Endodermal cell (in vitro differentiated cells): ENCODE data around the gene PIP5K1C. TPM values are rescaled to one million over a fixed set of nuclear protein-coding genes. Genes with fewer than 3 reads are reported as not detected.

Source experiments
- DNase-seq: peaks from one replicate; pipeline ENCODE4 v3.0.0-alpha.2; 2017
- H3K27ac ChIP-seq: 2 replicates; pipeline ENCODE4 v1.5.1; 2013; ENCODE audit warnings: mild to moderate bottlenecking, low read depth, low read length, moderate library complexity
- H3K27me3 ChIP-seq: 2 replicates; pipeline ENCODE4 v1.6.1; 2013; ENCODE audit warnings: mild to moderate bottlenecking, low read length, moderate library complexity; ENCODE audit not compliant: insufficient read depth, control insufficient read depth, poor library complexity, severe bottlenecking
- H3K36me3 ChIP-seq: 2 replicates; pipeline ENCODE4 v1.7.0; 2013; ENCODE audit warnings: mild to moderate bottlenecking, low read length, moderate library complexity; ENCODE audit not compliant: control insufficient read depth, insufficient read depth
- H3K4me1 ChIP-seq: one replicate; pipeline ENCODE4 v1.7.0; 2013; ENCODE audit warnings: low read length; ENCODE audit not compliant: control insufficient read depth, insufficient read depth
- H3K4me3 ChIP-seq: 2 replicates; pipeline ENCODE4 v1.5.1; 2013; ENCODE audit warnings: mild to moderate bottlenecking, low read length, moderate library complexity
- H3K9ac ChIP-seq: 2 replicates; pipeline ENCODE4 v1.6.1; 2013; ENCODE audit warnings: mild to moderate bottlenecking, low read length, moderate library complexity; ENCODE audit not compliant: poor library complexity, severe bottlenecking; ENCODE audit errors: extremely low read depth
- H3K9me3 ChIP-seq: 2 replicates; pipeline ENCODE4 v1.6.1; 2013; ENCODE audit warnings: mild to moderate bottlenecking, low read length, moderate library complexity; ENCODE audit not compliant: control insufficient read depth
- H3K27ac Mint-ChIP-seq: 2 replicates; pipeline ENCODE4 v1.8.0; 2020; ENCODE audit warnings: mixed read lengths
- H3K27me3 Mint-ChIP-seq: 2 replicates; pipeline ENCODE4 v1.8.0; 2021; ENCODE audit warnings: mild to moderate bottlenecking, mixed read lengths; ENCODE audit not compliant: insufficient read depth
- H3K36me3 Mint-ChIP-seq: 2 replicates; pipeline ENCODE4 v1.8.0; 2020; ENCODE audit warnings: low read depth, mixed read lengths
- H3K4me1 Mint-ChIP-seq: 2 replicates; pipeline ENCODE4 v1.8.0; 2020; ENCODE audit warnings: mixed read lengths
- H3K4me3 Mint-ChIP-seq: 2 replicates; pipeline ENCODE4 v1.8.0; 2020; ENCODE audit warnings: mild to moderate bottlenecking, moderate library complexity, mixed read lengths
- H3K9me3 Mint-ChIP-seq: 2 replicates; pipeline ENCODE4 v1.8.0; 2020; ENCODE audit warnings: mild to moderate bottlenecking, mixed read lengths
- WGBS, 2 experiments: methylation state at CpG; one replicate each; pipeline versions ENCODE4 v1.1.5 to v1.1.7; 2013; ENCODE audit warnings: missing lambda C conversion rate in 2 of 2, mixed read lengths in 1 of 2; ENCODE audit not compliant: insufficient coverage in 1 of 2, insufficient read length in 1 of 2; 5-methylcytosine and 5-hydroxymethylcytosine counted together
- total RNA-seq, 2 donors: library from RNA; stranded (reverse); fragmentation: NEBNext Ultra II Directional in 1 of 2; extraction: Animal tissue kit (Norgen Biotek cat#: 25700) in 1 of 2; gene quantifications; 2 replicates in 1 of 2; 3 replicates in 1 of 2; pipeline ENCODE4 v1.2.1, GENCODE V29; 2021
- TF ChIP-seq, protein P1 (sequence below): fragments of 200-600 bp; sonication (generic); conservative IDR thresholded peaks from 2 replicates; pipeline ENCODE4 v1.5.0; 2021; ENCODE audit warnings: antibody characterized with exemption, mild to moderate bottlenecking

The PIP5K1C gene
- total RNA-seq, 2 donors from 2014 or later = 43.5 to 51.5 TPM

DNA sequence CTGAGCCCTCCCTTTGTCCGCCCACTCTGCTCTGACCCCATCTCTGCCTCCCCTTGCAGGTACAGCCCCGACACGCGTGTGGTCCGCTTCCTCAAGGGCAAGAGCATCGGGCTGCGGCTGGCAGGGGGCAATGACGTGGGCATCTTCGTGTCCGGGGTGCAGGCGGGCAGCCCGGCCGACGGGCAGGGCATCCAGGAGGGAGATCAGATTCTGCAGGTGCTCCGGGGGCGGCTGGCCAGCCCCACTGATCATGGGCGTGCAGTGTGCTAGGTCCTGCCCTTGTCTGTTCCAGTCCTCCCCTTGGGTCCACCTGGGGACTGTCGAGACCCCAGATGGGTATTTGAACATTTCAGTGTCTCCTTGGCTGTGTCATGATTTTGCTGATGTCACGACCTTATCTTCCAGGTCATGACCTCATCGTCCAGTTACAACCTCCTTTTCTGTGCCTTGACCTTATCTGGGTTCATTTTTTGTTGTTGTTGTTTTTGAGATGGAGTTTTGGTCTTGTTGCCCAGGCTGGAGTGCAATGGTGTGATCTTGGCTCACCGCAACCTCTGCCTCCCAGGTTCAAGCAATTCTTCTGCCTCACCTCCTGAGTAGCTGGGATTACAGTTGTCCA is 35.9 kb upstream of the PIP5K1C start:
- H3K27ac ChIP-seq = no peak overlapping the region
- Mint-ChIP-seq H3K27ac (no peak overlapping the region), H3K4me1 (no peaks in the 10 kb centered on the region), H3K36me3 (peaks cover 2% of the 10 kb centered on the region), H3K4me3 (no peak overlapping the region), H3K27me3 (no peaks in the 10 kb centered on the region), H3K9me3 (no peaks in the 10 kb centered on the region)
- H3K4me1 ChIP-seq = no peaks in the 10 kb centered on the region
- no peaks in the 10 kb centered on the region for H3K27me3 ChIP-seq
- H3K4me3 ChIP-seq = no peak overlapping the region
- H3K9me3 ChIP-seq = no peaks in the 10 kb centered on the region
- TF ChIP-seq, protein P1, sequence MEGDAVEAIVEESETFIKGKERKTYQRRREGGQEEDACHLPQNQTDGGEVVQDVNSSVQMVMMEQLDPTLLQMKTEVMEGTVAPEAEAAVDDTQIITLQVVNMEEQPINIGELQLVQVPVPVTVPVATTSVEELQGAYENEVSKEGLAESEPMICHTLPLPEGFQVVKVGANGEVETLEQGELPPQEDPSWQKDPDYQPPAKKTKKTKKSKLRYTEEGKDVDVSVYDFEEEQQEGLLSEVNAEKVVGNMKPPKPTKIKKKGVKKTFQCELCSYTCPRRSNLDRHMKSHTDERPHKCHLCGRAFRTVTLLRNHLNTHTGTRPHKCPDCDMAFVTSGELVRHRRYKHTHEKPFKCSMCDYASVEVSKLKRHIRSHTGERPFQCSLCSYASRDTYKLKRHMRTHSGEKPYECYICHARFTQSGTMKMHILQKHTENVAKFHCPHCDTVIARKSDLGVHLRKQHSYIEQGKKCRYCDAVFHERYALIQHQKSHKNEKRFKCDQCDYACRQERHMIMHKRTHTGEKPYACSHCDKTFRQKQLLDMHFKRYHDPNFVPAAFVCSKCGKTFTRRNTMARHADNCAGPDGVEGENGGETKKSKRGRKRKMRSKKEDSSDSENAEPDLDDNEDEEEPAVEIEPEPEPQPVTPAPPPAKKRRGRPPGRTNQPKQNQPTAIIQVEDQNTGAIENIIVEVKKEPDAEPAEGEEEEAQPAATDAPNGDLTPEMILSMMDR = no peak
- WGBS, 2 experiments = 94 to 96% methylated on average over 6 to 21 of the region's 21 CpGs
- H3K36me3 ChIP-seq = no peaks in the 10 kb centered on the region
- H3K9ac ChIP-seq = no peak overlapping the region
- no peak for DNase-seq

DNA sequence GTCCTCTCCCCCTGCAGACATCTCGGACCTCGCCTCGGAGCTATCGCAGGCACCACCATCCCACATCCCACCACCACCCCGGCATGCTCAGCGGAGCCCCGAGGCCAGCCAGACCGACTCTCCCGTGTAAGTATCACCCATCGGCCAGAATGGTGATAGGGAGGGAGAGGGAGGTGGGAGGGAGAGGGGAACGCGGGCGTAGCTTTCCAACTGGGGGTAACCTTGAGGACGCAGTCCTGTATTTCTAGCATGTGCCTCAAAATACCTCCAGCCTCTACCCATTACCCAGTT is 34.0 kb upstream of the PIP5K1C start:
- Mint-ChIP-seq H3K27me3 (no peaks in the 10 kb centered on the region), H3K27ac (no peak overlapping the region), H3K9me3 (no peaks in the 10 kb centered on the region), H3K4me1 (no peaks in the 10 kb centered on the region), H3K36me3 (peaks cover 2% of the 10 kb centered on the region), H3K4me3 (no peak overlapping the region)
- 89% methylated on average over 10 of the region's 14 CpGs; no CpG with 5 or more reads in 1 of the 2 experiments for WGBS, 2 experiments
- H3K9me3 ChIP-seq = no peaks in the 10 kb centered on the region
- H3K27me3 ChIP-seq = no peaks in the 10 kb centered on the region
- no peak overlapping the region for H3K9ac ChIP-seq
- H3K4me1 ChIP-seq = no peaks in the 10 kb centered on the region
- H3K36me3 ChIP-seq = no peaks in the 10 kb centered on the region
- H3K4me3 ChIP-seq = no peak overlapping the region
- TF ChIP-seq, protein P1 = no peak
- H3K27ac ChIP-seq = no peak overlapping the region
- no peak for DNase-seq

DNA sequence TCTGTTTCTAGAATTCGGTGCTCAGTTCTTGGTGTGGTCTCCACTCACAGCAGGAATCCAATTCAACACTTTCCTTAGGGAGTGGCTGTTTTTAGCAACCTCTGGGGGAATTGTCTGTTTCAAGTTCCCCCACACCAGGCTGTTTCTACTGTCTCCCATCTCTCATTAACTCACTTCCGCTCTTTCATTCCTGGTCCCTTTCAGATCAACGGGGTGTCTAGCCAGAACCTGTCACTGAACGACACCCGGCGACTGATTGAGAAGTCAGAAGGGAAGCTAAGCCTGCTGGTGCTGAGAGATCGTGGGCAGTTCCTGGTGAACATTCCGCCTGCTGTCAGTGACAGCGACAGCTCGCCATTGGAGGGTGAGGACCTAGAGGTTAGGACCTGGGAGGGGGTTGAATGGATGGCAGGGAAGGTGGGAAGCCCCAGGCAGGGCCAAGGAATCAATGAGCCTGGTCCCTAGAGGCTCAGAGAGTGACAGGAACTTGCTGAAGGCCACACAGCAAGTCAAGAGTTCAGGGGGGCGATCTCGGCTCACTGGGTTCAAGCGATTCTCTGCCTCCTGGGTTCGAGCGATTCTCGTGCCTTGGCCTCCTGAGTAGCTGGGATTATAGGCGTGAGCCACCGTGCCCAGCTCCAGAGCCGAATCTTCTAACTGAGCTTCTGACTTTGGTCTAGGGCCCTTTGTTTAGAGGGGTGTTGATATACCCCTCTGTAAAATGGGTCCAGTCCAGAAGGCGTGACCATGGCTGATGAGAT is 33.5 kb upstream of the PIP5K1C start:
- Histone ChIP-seq H3K9ac (no peak overlapping the region), H3K36me3 (no peaks in the 10 kb centered on the region), H3K9me3 (no peaks in the 10 kb centered on the region), H3K27me3 (no peaks in the 10 kb centered on the region), H3K27ac (no peak overlapping the region), H3K4me1 (no peaks in the 10 kb centered on the region), H3K4me3 (no peak overlapping the region)
- no peak for DNase-seq
- TF ChIP-seq, protein P1 = no peak
- H3K4me3 Mint-ChIP-seq = no peak overlapping the region
- H3K27ac Mint-ChIP-seq = no peak overlapping the region
- 78 to 92% methylated on average over 15 to 20 of the region's 20 CpGs for WGBS, 2 experiments
- no peaks in the 10 kb centered on the region for H3K27me3 Mint-ChIP-seq
- H3K36me3 Mint-ChIP-seq = peaks cover 2% of the 10 kb centered on the region
- no peaks in the 10 kb centered on the region for H3K9me3 Mint-ChIP-seq
- no peaks in the 10 kb centered on the region for H3K4me1 Mint-ChIP-seq
